ENCODE measurements around the gene SLC35A5.

SLC35A5 gene

GRCh38 chr3:112627919-112628466 is 66.1 kb downstream of the SLC35A5 start:
- DNase-seq = peak; percentile 87

GRCh38 chr3:112629425-112629824 is 67.6 kb downstream of the SLC35A5 start:
- DNase-seq = peak; percentile 65

- no peak for DNase-seq
Observed at GRCh38 chr3:112631257-112631656, 69.4 kb downstream of the SLC35A5 start.

GRCh38 chr3:112632596-112632995 is 70.8 kb downstream of the SLC35A5 start:
- DNase-seq = no peak

GRCh38 chr3:112633191-112633590 is 71.3 kb downstream of the SLC35A5 start:
- no peak for DNase-seq

- no peak for DNase-seq
Observed at GRCh38 chr3:112633757-112634156, 71.9 kb downstream of the SLC35A5 start.

GRCh38 chr3:112634786-112635541 is 73.1 kb downstream of the SLC35A5 start:
- DNase-seq = peak; percentile 57

All from NCI-H82 (cell line).